ENCODE data around the gene PIP5K1B. TPM values are rescaled to one million over a fixed set of nuclear protein-coding genes. Genes with fewer than 3 reads are reported as not detected.

Gene PIP5K1B
- total and polyA plus RNA-seq, 2 of the 13 experiments (the other 11 are each of a cell fraction or from before 2014, with no cell fraction given), result 15.8 to 17.5 TPM

DNA sequence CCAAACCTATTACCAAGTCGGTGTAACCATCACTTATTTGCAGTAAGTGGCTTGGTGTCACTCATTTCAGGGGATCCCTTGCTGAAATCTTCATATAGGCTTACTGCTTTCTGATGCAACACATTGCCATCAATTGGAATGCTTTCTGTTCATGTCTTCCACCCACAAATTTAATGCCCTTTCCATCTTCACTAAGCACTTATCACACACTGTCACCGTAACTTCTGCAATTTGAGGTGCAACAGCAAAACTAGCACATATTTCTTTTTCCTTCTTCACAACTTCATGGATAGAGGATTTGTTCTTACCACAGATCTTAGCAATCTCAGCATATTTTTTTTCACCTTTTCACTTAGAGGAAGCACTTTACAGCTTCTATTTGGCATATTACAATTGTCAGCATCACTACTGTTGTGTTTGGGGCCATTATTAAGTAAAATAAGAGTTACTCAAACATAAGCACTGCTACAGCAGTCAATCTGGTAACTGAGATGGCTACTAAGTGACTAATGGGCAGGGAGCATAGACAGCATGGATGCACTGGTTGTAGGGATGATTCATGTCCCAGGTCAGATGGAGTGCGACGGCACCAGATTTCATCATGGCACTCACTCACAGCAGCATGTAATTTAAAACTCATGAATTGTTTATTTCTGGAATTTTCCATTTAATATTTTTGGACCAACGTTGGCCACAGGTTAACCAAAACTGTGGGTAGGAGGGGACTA lies 70.1 kb downstream of the PIP5K1B start:
- 93% methylated on average over 5 of the region's 5 CpGs for WGBS (ENCODE audit: low lambda C conversion rate)
- in situ Hi-C loops (cut with HindIII; ENCODE audit: extremely low pct_ligation_motif_present, low pct_unique_long_range_greater_than_20kb), result no loop called here
- CTCF ChIA-PET (ENCODE audit: low intra/inter-chr PET ratio, low total read pairs), result no interaction called here
- Histone ChIP-seq H3K9me3 (ENCODE audit: low read length) (no peaks in the 10 kb centered on the region), H3K36me3 (replicated peaks in 1 of 2; ENCODE audit: control insufficient read depth in 1 of 2, insufficient read depth in 2 of 2, low read length in 2 of 2) (no peaks in the 10 kb centered on the region), H3K9ac (ENCODE audit: insufficient read depth, low read depth, low read length) (no peak overlapping the region), H2AFZ (ENCODE audit: low read length) (no peak overlapping the region), H3K4me2 (ENCODE audit: low read depth, low read length) (no peak overlapping the region), H3K4me3 (replicated peaks in 1 of 3; ENCODE audit: insufficient read depth in 1 of 3, low read depth in 2 of 3, low read length in 3 of 3) (no peak overlapping the region), H3K79me2 (ENCODE audit: insufficient read depth, low read length) (peaks cover 21% of the 10 kb centered on the region), H3K27ac (ENCODE audit: extremely low read length, insufficient read depth, low read length) (no peak overlapping the region), H3K4me1 (ENCODE audit: insufficient read depth, low read length) (peaks cover 16% of the 10 kb centered on the region), H4K20me1 (ENCODE audit: insufficient read depth, low read length) (peaks cover under 1% of the 10 kb centered on the region; the same call in 1 of the 2 replicates), H3K27me3 (ENCODE audit: control insufficient read depth in 1 of 2, insufficient read depth in 2 of 2, low read length in 2 of 2) (no peaks in the 10 kb centered on the region)
- FAIRE-seq (no peak), ATAC-seq (no peak), DNase-seq (ENCODE audit: low spot score) (no peak)
- intact Hi-C loops (cut with micrococcal nuclease; ENCODE audit: unreplicated experiment), result no loop called here
- TF ChIP-seq, protein P1, sequence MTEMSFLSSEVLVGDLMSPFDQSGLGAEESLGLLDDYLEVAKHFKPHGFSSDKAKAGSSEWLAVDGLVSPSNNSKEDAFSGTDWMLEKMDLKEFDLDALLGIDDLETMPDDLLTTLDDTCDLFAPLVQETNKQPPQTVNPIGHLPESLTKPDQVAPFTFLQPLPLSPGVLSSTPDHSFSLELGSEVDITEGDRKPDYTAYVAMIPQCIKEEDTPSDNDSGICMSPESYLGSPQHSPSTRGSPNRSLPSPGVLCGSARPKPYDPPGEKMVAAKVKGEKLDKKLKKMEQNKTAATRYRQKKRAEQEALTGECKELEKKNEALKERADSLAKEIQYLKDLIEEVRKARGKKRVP (CRISPR knock-in tag; IDR thresholded peaks at IDR 0.05), result 0 out of 4 replicates have a peak, but pooled peaks of 1 of the 2 experiments have one; percentile 15
- no peak for TF ChIP-seq ZNF720 (CRISPR knock-in tag; IDR thresholded peaks at IDR 0.05)
- POLR2A ChIA-PET, result no interaction called here
- BruUV-seq (replicated peaks), result no TSS peak

DNA sequence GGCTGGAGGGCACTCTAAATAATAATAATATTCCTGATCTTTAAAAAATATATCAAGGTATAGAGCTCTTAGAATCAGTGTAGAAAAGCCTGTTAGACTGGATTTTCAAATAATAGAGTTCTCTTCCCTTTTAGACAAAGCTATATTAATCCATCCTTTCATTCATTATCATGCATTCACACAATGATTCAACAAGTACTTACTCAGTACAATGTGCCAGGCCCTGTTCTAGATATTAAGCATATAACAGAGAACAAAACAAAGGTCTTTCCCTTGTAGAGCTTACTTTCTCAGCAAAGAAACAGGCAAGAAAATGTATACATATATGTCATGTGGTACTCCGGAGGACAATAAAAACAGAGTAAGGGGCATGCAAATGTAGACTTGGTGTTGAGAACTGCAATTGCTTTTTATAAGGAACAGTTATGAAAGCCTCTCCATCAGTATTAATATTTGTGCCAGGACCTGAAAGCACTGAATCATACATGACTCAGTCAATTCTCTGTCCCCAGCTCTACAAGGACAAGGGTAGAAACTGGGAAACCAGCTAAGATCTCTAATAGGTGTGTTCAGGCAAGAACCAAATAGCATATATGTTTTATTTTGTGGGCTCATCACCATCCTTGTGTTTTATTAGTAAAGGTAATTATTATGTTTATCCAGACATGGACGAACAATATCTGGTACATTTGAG lies 72.2 kb downstream of the PIP5K1B start:
- Histone ChIP-seq H3K4me2 (ENCODE audit: low read depth, low read length) (no peak overlapping the region), H3K27ac (ENCODE audit: extremely low read length, insufficient read depth, low read length) (no peak overlapping the region), H3K27me3 (ENCODE audit: control insufficient read depth in 1 of 2, insufficient read depth in 2 of 2, low read length in 2 of 2) (no peaks in the 10 kb centered on the region; a peak in 1 of 5 replicates), H3K9ac (ENCODE audit: insufficient read depth, low read depth, low read length) (no peak overlapping the region), H3K79me2 (ENCODE audit: insufficient read depth, low read length) (peaks cover 40% of the 10 kb centered on the region), H3K36me3 (replicated peaks in 1 of 2; ENCODE audit: control insufficient read depth in 1 of 2, insufficient read depth in 2 of 2, low read length in 2 of 2) (0 out of 5 replicates have a peak, but pooled peaks cover 0 to 2% of the 10 kb centered on the region in 2 experiments), H3K4me3 (replicated peaks in 1 of 3; ENCODE audit: insufficient read depth in 1 of 3, low read depth in 2 of 3, low read length in 3 of 3) (no peak overlapping the region), H3K9me3 (ENCODE audit: low read length) (no peaks in the 10 kb centered on the region), H2AFZ (ENCODE audit: low read length) (no peak overlapping the region), H4K20me1 (ENCODE audit: insufficient read depth, low read length) (peaks cover 10% of the 10 kb centered on the region), H3K4me1 (ENCODE audit: insufficient read depth, low read length) (peaks cover 31% of the 10 kb centered on the region)
- 95% methylated on average over 2 of the region's 2 CpGs for WGBS (ENCODE audit: low lambda C conversion rate)
- DNase-seq (ENCODE audit: low spot score) (no peak), ATAC-seq (no peak), FAIRE-seq (no peak)
- in situ Hi-C loops (cut with HindIII; ENCODE audit: extremely low pct_ligation_motif_present, low pct_unique_long_range_greater_than_20kb), result no loop called here
- POLR2A ChIA-PET, result interaction anchor here (0.9 kb wide), 1 partner anchor 37 kb away, joined by 4 read pairs; no protein-coding TSS in a partner anchor
- intact Hi-C loops (cut with micrococcal nuclease; ENCODE audit: unreplicated experiment), result no loop called here
- CTCF ChIA-PET (ENCODE audit: low intra/inter-chr PET ratio, low total read pairs), result no interaction called here
- BruUV-seq (replicated peaks), result no TSS peak
- no peak for TF ChIP-seq SOX5 (CRISPR knock-in tag; IDR thresholded peaks at IDR 0.05; ENCODE audit: borderline replicate concordance)
- TF ChIP-seq, protein P2, sequence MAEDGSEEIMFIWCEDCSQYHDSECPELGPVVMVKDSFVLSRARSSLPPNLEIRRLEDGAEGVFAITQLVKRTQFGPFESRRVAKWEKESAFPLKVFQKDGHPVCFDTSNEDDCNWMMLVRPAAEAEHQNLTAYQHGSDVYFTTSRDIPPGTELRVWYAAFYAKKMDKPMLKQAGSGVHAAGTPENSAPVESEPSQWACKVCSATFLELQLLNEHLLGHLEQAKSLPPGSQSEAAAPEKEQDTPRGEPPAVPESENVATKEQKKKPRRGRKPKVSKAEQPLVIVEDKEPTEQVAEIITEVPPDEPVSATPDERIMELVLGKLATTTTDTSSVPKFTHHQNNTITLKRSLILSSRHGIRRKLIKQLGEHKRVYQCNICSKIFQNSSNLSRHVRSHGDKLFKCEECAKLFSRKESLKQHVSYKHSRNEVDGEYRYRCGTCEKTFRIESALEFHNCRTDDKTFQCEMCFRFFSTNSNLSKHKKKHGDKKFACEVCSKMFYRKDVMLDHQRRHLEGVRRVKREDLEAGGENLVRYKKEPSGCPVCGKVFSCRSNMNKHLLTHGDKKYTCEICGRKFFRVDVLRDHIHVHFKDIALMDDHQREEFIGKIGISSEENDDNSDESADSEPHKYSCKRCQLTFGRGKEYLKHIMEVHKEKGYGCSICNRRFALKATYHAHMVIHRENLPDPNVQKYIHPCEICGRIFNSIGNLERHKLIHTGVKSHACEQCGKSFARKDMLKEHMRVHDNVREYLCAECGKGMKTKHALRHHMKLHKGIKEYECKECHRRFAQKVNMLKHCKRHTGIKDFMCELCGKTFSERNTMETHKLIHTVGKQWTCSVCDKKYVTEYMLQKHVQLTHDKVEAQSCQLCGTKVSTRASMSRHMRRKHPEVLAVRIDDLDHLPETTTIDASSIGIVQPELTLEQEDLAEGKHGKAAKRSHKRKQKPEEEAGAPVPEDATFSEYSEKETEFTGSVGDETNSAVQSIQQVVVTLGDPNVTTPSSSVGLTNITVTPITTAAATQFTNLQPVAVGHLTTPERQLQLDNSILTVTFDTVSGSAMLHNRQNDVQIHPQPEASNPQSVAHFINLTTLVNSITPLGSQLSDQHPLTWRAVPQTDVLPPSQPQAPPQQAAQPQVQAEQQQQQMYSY (CRISPR knock-in tag; IDR thresholded peaks at IDR 0.05), result no peak
- TF ChIP-seq, protein P3, sequence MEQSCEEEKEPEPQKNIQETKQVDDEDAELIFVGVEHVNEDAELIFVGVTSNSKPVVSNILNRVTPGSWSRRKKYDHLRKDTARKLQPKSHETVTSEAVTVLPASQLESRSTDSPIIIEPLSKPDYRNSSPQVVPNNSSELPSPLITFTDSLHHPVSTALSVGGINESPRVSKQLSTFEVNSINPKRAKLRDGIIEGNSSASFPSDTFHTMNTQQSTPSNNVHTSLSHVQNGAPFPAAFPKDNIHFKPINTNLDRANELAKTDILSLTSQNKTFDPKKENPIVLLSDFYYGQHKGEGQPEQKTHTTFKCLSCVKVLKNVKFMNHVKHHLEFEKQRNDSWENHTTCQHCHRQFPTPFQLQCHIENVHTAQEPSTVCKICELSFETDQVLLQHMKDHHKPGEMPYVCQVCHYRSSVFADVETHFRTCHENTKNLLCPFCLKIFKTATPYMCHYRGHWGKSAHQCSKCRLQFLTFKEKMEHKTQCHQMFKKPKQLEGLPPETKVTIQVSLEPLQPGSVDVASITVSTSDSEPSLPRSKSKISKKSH (CRISPR knock-in tag; IDR thresholded peaks at IDR 0.05; ENCODE audit: borderline replicate concordance), result no peak
- TF ChIP-seq RBM22 (optimal IDR thresholded peaks at IDR 0.05; ENCODE audit: low read length), result no peak
- TF ChIP-seq ZNF775 (CRISPR knock-in tag; IDR thresholded peaks at IDR 0.05; ENCODE audit: borderline replicate concordance), result no peak
- no peak for TF ChIP-seq ZNF780A (CRISPR knock-in tag; IDR thresholded peaks at IDR 0.05)
- no peak for TF ChIP-seq ZBTB8A (CRISPR knock-in tag; IDR thresholded peaks at IDR 0.05; ENCODE audit: borderline replicate concordance, low read depth)
